CD14-positive monocyte (primary cell): ENCODE data around the gene SMG6. TPM values are rescaled to one million over a fixed set of nuclear protein-coding genes. Genes with fewer than 3 reads are reported as not detected.

ENCODE experiments used
- DNase-seq, 3 donors: peaks; one replicate each; pipeline ENCODE4 v3.0.0-alpha.2; 2011 to 2022
- H2AFZ ChIP-seq: 2 replicates; pipeline ENCODE4 v1.6.0; 2012; ENCODE audit warnings: mild to moderate bottlenecking, low read depth, low read length, inconsistent platforms; ENCODE audit not compliant: insufficient read depth, poor library complexity, severe bottlenecking
- H3K27ac ChIP-seq, 2 donors: 1 replicate in 1 of 2; 2 replicates in 1 of 2; pipeline ENCODE4 v1.5.1; 2012 to 2013; ENCODE audit warnings: low read length in 2 of 2, control low read depth in 1 of 2, inconsistent platforms in 1 of 2, low read depth in 1 of 2, mild to moderate bottlenecking in 1 of 2
- H3K27me3 ChIP-seq, 2 donors: one replicate each; pipeline versions ENCODE4 v1.6.0 to v1.6.1; 2011 to 2013; ENCODE audit warnings: low read length in 2 of 2; ENCODE audit not compliant: control insufficient read depth in 2 of 2, insufficient read depth in 2 of 2
- H3K36me3 ChIP-seq, 2 donors: replicated peaks in 1 of 2; 1 replicate in 1 of 2; 2 replicates in 1 of 2; pipeline versions ENCODE4 v1.5.1 to v1.6.1; 2012 to 2013; ENCODE audit warnings: low read length in 2 of 2, control low read depth in 1 of 2, inconsistent platforms in 1 of 2, mild to moderate bottlenecking in 1 of 2; ENCODE audit not compliant: insufficient read depth in 2 of 2, control insufficient read depth in 1 of 2
- H3K4me1 ChIP-seq, 2 donors: 1 replicate in 1 of 2; 2 replicates in 1 of 2; pipeline versions ENCODE4 v1.5.1 to v1.6.1; 2012 to 2013; ENCODE audit warnings: low read length in 2 of 2, control low read depth in 1 of 2, inconsistent platforms in 1 of 2, mild to moderate bottlenecking in 1 of 2, moderate library complexity in 1 of 2; ENCODE audit not compliant: insufficient read depth in 2 of 2, control insufficient read depth in 1 of 2
- H3K4me2 ChIP-seq: replicated peaks from 2 replicates; pipeline ENCODE3; 2012; ENCODE audit warnings: low read length, moderate library complexity, mild to moderate bottlenecking; ENCODE audit not compliant: poor library complexity, severe bottlenecking; ENCODE audit errors: extremely low read depth
- H3K4me3 ChIP-seq, 3 experiments: fragments of 200-600 bp in 1 of 3; sonication (generic) in 1 of 3; replicated peaks in 1 of 3; 1 replicate in 2 of 3; 2 replicates in 1 of 3; pipeline ENCODE4 v1.5.1; 2011 to 2013; ENCODE audit warnings: low read length in 3 of 3, mild to moderate bottlenecking in 3 of 3, control low read depth in 2 of 3, low read depth in 2 of 3, inconsistent platforms in 1 of 3, moderate library complexity in 1 of 3
- H3K79me2 ChIP-seq: 2 replicates; pipeline ENCODE4 v1.6.0; 2012; ENCODE audit warnings: mild to moderate bottlenecking, control low read depth, inconsistent platforms, low read length, moderate library complexity; ENCODE audit not compliant: insufficient read depth
- H3K9ac ChIP-seq: 2 replicates; pipeline ENCODE4 v1.6.0; 2017; ENCODE audit warnings: low read length, mild to moderate bottlenecking; ENCODE audit not compliant: insufficient read depth, poor library complexity, severe bottlenecking
- H3K9me3 ChIP-seq, 2 donors: replicated peaks in 1 of 2; 1 replicate in 1 of 2; 2 replicates in 1 of 2; pipeline versions ENCODE4 v1.5.1 to v1.6.1; 2012 to 2013; ENCODE audit warnings: low read length in 2 of 2, control low read depth in 1 of 2; ENCODE audit not compliant: control insufficient read depth in 1 of 2, insufficient read depth in 1 of 2
- H4K20me1 ChIP-seq: 2 replicates; pipeline ENCODE4 v1.6.0; 2012; ENCODE audit warnings: mild to moderate bottlenecking, low read length, control low read depth, moderate library complexity; ENCODE audit not compliant: insufficient read depth
- H3K27ac Mint-ChIP-seq, 7 donors: one replicate each; pipeline ENCODE4 v1.8.0; 2020; ENCODE audit warnings: mild to moderate bottlenecking in 7 of 7, mixed read lengths in 7 of 7, moderate library complexity in 6 of 7, inconsistent platforms in 2 of 7
- H3K27me3 Mint-ChIP-seq, 3 donors: one replicate each; pipeline ENCODE4 v1.8.0; 2021 to 2022; ENCODE audit warnings: low read depth in 3 of 3, mild to moderate bottlenecking in 3 of 3, mixed read lengths in 3 of 3, moderate library complexity in 3 of 3, inconsistent platforms in 1 of 3
- H3K36me3 Mint-ChIP-seq, 2 donors: one replicate each; pipeline ENCODE4 v1.8.0; 2020; ENCODE audit warnings: mixed read lengths in 2 of 2, inconsistent platforms in 1 of 2, mild to moderate bottlenecking in 1 of 2
- H3K4me1 Mint-ChIP-seq: one replicate; pipeline ENCODE4 v1.8.0; 2020; ENCODE audit warnings: mild to moderate bottlenecking, mixed read lengths
- H3K4me3 Mint-ChIP-seq, 2 donors: one replicate each; pipeline ENCODE4 v1.8.0; 2020; ENCODE audit warnings: mild to moderate bottlenecking in 2 of 2, mixed read lengths in 2 of 2, moderate library complexity in 1 of 2
- H3K9me3 Mint-ChIP-seq, 7 donors: one replicate each; pipeline ENCODE4 v1.8.0; 2020 to 2022; ENCODE audit warnings: mixed read lengths in 7 of 7, mild to moderate bottlenecking in 6 of 7, moderate library complexity in 6 of 7, inconsistent platforms in 2 of 7
- WGBS: methylation state at CpG from one replicate; pipeline ENCODE4 v1.1.5; 2013; ENCODE audit warnings: missing lambda C conversion rate; ENCODE audit not compliant: insufficient coverage; 5-methylcytosine and 5-hydroxymethylcytosine counted together
- intact Hi-C, 2 donors: fragments of 100-400 bp; cut with micrococcal nuclease; formaldehyde crosslinking; loops; one replicate each; pipeline versions ENCODE4 v1.15.0 to v1.15.1; 2023
- polyA plus RNA-seq, 3 donors: library from polyadenylated mRNA; depleted of rRNA in 1 of 3; unstranded in 2 of 3; stranded (reverse) in 1 of 3; fragments of 300-500 nt in 2 of 3; fragments of >200 nt in 1 of 3; fragmentation: Illumina TruSeq in 2 of 3; gene quantifications; 1 replicate in 2 of 3; 2 replicates in 1 of 3; pipeline ENCODE4 v1.2.3, GENCODE V29; 2012 to 2021
- TF ChIP-seq, protein P1 (sequence below): fragments of 200-600 bp; IDR thresholded peaks from one replicate; pipeline ENCODE4 v1.8.0; 2022; ENCODE audit warnings: antibody characterized with exemption, mild to moderate bottlenecking

SMG6 gene
- polyA plus RNA-seq, 3 donors: 0.67 to 7.1 (median 1.1) TPM

DNA sequence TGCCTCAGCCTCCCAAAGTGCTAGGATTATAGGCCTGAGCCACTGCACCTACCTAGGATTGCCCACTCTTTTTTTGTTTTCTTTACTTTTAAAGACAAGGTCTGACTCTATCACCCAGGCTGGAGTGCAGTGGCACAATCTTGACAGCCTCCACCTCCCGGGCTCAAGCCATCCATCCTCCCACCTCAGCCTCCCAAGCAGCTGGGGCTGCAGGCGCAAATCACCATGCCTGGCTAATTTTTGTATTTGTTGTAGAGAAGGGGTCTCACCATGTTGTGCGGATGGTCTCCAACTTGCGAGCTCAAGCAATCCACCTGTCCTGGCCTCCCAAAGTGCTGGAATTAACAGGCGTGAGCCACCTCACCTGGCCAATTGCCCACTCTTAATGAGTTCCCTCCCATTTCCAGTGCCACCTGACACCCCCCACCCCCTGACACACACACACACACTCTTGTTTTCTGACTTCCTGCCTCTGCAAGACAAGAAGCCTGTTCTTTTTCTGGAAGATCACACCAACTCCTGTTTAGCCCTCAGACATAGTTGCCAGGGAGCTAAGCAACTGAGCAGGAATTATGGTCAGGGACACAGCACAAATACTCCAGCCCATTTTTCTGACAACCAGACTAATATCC lies 259.2 kb downstream of the SMG6 start:
- TF ChIP-seq, protein P1, sequence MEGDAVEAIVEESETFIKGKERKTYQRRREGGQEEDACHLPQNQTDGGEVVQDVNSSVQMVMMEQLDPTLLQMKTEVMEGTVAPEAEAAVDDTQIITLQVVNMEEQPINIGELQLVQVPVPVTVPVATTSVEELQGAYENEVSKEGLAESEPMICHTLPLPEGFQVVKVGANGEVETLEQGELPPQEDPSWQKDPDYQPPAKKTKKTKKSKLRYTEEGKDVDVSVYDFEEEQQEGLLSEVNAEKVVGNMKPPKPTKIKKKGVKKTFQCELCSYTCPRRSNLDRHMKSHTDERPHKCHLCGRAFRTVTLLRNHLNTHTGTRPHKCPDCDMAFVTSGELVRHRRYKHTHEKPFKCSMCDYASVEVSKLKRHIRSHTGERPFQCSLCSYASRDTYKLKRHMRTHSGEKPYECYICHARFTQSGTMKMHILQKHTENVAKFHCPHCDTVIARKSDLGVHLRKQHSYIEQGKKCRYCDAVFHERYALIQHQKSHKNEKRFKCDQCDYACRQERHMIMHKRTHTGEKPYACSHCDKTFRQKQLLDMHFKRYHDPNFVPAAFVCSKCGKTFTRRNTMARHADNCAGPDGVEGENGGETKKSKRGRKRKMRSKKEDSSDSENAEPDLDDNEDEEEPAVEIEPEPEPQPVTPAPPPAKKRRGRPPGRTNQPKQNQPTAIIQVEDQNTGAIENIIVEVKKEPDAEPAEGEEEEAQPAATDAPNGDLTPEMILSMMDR: no peak
- Histone ChIP-seq H3K4me2 (no peak overlapping the region), H3K36me3 (peaks cover 8 to 21% of the 10 kb centered on the region in 2 donors), H3K27me3 (peaks cover 13 to 21% of the 10 kb centered on the region in 2 donors), H3K27ac (no peak overlapping the region), H4K20me1 (peaks cover 4% of the 10 kb centered on the region), H3K4me3 (no peak overlapping the region), H2AFZ (no peak overlapping the region), H3K4me1 (peaks cover 20 to 24% of the 10 kb centered on the region in 2 donors), H3K79me2 (peaks cover 16% of the 10 kb centered on the region), H3K9ac (no peak overlapping the region), H3K9me3 (no peaks in the 10 kb centered on the region)
- Mint-ChIP-seq H3K4me3 (no peak overlapping the region), H3K27ac (no peak overlapping the region), H3K4me1 (peaks cover 23% of the 10 kb centered on the region), H3K9me3 (peaks cover 0 to 2% (median 0%) of the 10 kb centered on the region in 7 donors), H3K27me3 (peaks cover 21 to 27% (median 25%) of the 10 kb centered on the region in 3 donors), H3K36me3 (peaks cover 17 to 26% of the 10 kb centered on the region in 2 donors)
- intact Hi-C loops: no loop called here
- WGBS: 92% methylated on average over 3 of the region's 5 CpGs
- DNase-seq: no peak

DNA sequence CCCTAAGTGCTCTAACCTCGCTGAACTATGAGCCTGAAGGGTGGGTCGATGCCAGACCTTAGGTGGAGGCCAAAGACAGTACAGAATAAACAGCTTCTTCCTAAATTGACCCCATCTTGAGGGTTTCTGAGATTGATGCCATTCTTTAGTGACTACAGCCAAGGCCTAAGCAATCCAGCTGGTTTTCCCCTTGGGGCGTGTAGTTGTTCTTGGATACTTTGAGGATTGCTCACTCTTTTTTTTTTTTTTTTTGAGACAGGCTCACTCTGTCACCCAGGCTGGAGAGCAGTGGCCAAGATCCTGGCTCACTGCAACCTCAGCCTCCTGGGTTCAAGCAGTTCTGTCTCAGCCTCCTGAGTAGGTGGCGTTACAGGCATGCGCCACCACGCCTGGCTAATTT lies 259.8 kb downstream of the SMG6 start:
- no peak overlapping the region for H3K4me2 ChIP-seq
- H2AFZ ChIP-seq: no peak overlapping the region
- peaks cover 16% of the 10 kb centered on the region for H3K79me2 ChIP-seq
- intact Hi-C loops: no loop called here
- H3K4me1 ChIP-seq: peaks cover 15 to 18% of the 10 kb centered on the region in 2 donors
- Mint-ChIP-seq H3K4me1 (peaks cover 17% of the 10 kb centered on the region), H3K36me3 (peaks cover 17 to 26% of the 10 kb centered on the region in 2 donors), H3K9me3 (peaks cover 0 to 2% (median 0%) of the 10 kb centered on the region in 7 donors), H3K27ac (no peak overlapping the region), H3K27me3 (peaks cover 16 to 21% (median 19%) of the 10 kb centered on the region in 3 donors), H3K4me3 (no peak overlapping the region)
- no peaks in the 10 kb centered on the region for H3K9me3 ChIP-seq
- TF ChIP-seq, protein P1: no peak
- H3K27ac ChIP-seq: no peak overlapping the region
- DNase-seq: no peak
- no peak overlapping the region for H3K4me3 ChIP-seq
- H3K36me3 ChIP-seq: peaks cover 8 to 21% of the 10 kb centered on the region in 2 donors
- H4K20me1 ChIP-seq: peaks cover 4% of the 10 kb centered on the region
- WGBS: 100% methylated on average over 2 of the region's 6 CpGs
- peaks cover 8 to 16% of the 10 kb centered on the region in 2 donors for H3K27me3 ChIP-seq
- H3K9ac ChIP-seq: no peak overlapping the region
